Suppressor macrophage (primary cell): ENCODE measurements around the gene AHSG.
"Not testable (repeated sequence)": the region's sequence is repeated elsewhere in the genome, so short reads cannot be mapped to it uniquely, and the experiment has no call there.

Source experiments
- DNase-seq, 4 experiments: peaks; one replicate each; pipeline ENCODE4 v3.0.0-alpha.2; 2020 to 2022

Gene AHSG

DNA sequence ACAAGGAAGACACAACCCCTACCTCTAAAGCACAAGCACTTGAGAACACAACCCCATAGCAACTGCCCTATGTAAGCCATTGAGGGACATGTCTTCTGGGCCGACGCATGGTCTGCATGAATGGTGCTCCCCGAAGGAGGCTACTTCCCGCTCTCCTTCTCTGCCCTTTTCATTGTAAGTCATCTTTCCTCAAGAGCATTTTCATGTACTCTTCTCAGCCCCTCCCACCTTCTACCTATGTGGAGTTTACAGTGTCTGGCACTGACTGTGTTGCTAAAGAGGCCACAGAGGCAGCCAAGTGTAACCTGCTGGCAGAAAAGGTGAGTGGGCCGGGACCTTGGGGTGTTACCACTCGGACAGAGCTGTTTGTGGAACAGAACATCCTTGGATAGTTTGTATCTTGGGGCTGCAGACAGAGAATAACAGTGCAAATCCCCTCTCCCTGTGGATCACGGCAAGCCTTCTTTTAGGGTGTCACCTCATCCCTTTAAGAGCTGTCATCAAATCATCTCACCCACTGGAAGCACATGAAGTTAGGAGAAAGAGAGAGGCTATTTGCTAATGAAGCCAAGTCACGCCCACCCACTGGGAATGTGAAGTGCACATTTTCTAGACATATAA, 5.6 kb downstream of the AHSG start:
- no peak for DNase-seq

DNA sequence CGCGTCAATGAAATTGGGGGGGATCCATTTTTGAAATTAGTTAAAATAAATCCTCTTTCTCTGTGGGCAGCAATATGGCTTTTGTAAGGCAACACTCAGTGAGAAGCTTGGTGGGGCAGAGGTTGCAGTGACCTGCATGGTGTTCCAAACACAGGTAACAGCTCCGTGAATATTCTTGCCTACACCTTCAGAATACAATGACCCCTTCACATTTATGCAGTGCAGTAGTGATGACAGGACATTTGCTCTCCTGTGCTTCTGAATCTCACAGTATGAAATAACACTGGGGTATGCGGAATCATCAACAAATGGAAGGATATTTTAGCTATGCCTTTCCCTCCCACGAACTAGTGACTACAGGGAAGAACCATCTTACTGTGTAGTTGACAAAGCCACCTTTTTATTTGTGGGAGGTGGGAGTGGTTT, 6.9 kb downstream of the AHSG start:
- no peak for DNase-seq

DNA sequence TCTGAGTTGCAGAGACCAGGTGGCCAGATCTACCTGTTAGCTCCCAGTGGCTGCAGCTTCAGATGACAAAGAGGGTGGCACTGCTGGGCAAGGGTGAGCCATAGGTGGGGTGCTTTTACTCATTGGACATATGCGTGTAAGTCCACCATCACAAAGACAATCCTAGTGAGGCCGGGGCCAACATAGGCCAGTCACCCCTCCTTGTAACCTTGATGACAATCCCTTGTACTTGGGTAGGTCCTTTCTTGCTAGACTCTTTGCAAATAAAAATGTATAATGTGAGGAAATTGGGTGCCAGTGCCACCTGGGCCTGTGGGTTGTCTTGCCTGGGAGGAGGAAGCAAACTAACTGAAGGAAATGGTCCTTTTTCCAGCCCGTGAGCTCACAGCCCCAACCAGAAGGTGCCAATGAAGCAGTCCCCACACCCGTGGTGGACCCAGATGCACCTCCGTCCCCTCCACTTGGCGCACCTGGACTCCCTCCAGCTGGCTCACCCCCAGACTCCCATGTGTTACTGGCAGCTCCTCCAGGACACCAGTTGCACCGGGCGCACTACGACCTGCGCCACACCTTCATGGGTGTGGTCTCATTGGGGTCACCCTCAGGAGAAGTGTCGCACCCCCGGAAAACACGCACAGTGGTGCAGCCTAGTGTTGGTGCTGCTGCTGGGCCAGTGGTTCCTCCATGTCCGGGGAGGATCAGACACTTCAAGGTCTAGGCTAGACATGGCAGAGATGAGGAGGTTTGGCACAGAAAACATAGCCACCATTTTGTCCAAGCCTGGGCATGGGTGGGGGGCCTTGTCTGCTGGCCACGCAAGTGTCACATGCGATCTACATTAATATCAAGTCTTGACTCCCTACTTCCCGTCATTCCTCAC, 7.6 kb downstream of the AHSG start:
- DNase-seq: no peak

DNA sequence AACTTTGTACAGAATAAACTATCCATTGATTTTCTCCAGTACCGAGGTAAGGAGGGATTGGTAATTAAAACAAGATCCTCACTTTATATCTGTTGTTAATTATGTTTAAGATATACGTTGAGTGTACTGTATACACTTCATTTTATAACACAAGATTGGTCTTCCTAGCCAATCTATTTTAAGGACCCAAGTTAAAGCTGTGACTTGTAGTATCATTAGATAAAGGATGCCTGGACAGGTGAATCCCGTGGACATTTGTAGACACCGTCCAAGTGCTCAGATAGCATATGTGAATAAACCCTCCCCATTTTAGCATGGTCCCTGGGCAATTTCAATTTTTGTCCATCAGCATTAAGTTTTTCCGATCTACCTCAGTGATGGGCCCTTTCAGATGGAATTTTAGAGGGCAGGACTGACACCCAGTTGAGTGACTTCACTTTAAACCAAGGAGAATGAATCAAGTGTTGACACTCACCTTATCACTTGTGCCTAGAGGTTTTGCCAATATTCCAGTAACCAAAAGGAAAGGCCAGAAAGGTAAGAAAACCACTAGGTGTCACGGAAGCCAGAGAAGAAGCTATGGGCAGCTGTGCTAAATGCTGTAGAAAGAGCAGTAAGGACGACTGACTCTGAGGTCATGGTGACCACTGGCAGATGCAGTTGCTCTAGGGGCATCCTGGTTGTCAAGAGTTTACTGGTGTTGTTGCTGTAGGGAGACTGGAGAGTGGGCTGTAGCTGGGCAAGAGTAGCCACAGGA, 9.2 kb downstream of the AHSG start:
- DNase-seq: no peak

DNA sequence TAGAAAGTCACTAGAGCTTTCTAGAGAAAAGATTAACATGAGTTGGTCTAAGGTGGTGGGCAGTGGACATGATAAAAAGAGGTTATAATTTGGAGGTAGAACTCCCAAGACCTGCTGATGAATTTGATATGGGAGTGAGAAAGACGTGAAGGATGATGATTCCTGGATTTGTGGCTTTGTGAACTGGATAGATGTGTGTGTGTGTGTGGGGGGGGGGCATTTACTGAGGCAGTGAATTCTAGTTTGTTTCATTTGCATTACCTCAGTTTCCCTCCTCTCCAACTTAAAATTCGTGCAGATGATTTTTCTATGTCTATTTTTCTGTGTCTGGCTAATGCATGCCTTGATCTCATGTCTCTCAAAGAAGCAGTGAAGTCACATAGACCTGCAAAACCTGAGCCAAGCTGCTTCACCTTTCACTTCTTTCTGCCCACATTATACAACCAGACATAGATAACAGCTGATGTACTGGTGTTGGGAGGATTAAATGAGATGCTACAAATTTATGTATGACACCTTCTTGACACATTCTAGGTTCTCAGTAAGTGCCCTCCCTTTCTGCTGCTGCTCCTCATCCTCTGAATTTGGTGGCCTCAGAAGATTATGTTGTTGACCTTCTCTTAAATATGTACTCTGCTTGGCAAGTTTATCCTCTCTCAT, 9.9 kb downstream of the AHSG start:
- no peak for DNase-seq

DNA sequence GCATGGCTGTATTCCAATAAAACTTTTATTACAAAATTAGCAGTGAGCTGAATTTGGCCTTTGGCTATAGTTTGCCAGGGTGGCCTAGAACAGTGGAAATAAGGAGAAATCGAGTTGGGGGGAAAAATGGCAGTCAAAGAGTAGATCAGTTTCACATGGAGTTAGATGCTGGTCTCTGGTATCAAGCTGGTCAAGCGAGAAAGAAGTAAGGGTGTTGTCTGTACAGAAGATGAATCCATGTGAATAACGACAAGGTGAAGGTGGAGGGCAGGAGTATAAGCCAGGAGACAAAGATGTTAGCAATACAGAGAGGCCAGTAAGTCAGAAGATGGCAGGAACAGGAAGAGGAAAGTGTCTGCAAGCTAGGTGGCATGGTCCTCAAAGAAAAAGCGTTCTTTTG, 11.7 kb downstream of the AHSG start:
- DNase-seq: no peak

DNA sequence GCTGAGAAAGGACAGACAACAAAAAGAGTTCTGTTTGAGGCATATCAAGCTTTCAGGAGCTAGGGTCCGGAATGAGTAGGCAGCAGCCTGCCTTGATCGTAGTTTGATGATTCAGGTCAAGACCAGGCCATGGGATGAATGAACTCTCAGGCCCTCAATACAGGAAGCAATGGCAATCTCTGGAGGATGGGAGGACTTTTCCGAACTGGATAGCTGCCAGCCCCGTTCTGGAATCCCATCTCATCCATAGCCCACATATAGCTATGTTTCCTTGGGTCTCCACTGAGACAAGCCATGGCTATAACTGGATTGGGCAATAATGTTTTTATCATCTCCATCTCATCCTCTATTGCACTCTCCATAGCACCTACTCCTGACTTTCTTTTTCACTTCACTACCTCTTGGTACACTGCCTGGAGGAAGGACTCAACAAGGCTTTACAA, 12.8 kb downstream of the AHSG start:
- no peak for DNase-seq

DNA sequence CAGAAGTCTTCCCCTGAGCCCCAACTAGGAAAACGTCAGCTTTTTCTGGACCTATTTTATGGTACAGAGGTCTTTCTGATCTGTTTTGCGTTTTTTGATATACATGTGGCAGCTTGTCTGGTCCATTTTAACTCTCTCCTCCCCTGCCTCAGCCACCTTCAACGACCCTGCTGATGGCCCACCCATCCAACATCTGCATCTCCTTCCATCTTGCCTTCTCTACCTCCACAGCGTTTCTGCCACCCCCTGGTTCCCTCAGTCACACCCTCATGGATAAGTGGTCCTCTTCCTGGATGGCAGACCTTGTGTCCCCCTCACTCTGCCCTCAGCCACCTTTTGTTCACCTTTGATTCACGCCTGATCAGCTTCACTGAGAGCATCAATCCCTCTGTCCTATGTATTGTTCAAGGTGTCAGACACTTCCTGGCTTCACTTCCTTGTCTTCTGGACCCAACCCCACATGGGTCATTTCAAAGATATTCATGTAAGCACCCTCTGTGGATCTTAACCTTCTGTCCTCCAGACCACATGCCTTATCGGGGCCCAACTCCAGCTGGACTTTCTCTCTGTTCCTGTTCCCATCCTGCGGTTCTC, 13.5 kb downstream of the AHSG start:
- no peak for DNase-seq

DNA sequence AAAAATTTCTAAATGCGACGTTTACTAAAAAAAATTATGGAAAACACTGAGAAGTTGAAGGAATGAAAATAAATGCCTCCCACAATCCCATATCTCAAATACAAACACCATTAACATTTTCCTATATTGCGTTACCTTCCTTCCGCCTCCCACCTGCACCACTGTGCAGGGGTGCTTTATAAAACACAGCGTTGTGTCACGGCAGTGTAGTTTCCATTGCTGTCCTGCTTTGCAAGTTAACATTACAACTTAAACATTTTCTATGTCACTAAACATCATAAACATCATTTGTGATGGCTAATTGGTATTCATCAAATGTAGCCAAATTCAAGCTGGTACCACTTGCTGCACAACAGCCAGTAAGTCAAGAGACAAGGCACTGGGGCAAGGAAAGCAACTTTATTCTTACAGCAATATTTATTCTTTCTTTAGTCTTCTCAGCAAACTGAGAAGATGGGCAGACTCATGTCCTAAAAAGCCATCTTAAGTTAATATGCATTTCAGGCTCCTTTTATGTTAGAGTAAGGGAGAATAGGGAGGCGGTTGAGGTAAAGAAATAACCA, 15.1 kb downstream of the AHSG start:
- DNase-seq: no peak

DNA sequence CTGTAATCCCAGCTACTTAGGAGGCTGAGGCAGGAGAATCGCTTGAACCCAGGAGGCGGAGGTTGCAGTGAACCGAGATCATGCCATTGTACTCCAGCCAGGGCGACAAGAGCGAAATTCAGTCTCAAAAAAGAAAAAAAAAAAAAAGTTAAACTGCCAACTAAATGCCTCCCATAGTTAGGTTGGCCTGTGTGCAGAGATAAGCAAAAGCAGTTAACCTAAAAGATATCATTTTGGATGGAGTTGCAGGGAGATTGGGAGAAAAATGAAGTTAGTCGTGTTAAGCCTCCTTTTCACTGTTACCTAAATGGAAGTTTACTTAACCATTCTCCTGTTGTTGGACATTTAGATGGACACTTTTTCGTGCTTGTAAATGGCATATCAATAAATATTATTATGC, 15.9 kb downstream of the AHSG start:
- no peak for DNase-seq

DNA sequence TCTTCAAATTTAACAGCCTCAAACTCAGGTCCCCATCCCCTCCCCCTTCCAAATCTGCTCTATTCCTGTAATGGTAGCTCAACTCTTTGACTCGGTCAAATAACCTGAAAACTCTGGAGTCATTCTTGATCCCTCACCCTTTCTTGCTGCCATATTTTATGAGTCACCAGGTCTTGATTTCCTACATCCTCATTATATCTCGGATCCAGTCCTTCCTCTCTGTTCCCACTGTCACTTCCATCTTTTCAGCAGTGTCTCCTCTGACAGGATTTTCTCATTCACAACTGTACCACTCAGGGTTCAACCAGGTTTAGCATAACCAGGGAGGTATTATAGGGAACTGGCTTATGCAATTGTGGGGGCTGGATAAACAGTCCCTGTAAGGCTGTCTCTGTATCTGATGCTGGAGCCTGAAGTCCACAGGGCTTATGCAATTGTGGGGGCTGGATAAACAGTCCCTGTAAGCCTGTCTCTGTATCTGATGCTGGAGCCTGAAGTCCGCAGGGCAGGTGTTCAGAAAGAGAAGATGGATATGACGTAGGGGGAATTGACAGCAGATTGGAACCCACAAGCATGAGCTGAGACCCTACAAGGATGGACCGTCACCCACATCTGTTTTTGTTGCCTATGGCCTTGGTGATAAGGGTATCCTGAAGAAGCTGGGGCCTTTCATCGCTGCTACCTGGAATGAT, 18.2 kb downstream of the AHSG start:
- DNase-seq: peak in 3 of 4 experiments; percentile 4 to 11 (median 8)

DNA sequence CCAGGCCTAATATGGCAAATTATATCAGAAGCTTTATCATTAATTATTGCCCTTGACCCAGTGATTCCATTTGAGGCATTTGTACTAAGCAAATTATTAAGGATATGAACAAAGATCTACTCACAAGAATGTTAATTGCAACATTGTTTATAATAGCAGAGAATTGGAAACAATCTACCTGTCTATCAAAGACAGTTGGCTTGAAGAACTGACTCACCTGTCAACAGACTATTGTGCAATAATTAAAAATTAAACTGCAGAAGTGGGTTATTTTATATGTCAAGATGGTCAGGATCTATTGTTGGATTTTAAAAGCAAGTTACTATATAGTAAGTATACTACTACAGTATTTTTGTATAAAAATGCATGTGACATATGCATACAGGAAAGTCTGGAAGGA, 20.6 kb downstream of the AHSG start:
- DNase-seq: no peak

DNA sequence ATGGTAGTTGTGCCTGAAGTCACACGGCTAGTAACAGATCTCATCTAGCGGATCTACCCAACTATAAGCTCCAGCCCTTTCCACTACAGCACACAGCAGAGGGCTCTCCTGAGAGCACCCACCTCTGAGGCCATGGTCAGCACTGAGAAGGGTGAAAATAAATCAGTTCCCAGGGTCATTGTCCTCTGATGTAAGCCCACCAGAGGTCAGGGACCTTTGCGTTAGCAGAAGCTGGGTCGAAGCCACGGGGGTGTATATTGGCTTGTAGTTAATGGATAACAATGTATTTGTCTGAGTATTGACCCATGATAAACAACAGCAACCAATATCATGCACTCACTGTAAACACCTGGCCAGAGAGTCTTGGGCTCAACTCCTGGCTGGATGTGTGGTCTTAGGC, 21.3 kb downstream of the AHSG start:
- not testable (repeated sequence) for DNase-seq

DNA sequence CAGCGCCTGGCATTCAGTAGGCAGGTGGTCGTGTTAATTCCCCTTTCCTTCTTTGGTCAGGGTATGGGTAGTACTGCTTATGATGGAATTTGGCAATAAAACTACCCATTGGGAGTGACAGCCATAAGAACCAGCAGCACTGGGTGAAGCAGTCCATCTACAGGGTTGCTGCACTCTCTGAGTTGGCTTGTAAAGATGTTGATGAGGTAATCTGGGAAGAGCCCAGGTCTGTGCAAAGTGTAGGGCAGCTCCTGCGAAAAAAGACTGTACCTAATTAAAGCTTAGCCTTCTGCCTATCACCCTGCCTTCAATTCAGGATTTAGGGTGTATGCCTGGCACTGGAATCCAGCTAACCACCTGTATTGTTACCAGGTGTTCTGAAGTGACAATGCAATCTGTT, 22.7 kb downstream of the AHSG start:
- no peak for DNase-seq

DNA sequence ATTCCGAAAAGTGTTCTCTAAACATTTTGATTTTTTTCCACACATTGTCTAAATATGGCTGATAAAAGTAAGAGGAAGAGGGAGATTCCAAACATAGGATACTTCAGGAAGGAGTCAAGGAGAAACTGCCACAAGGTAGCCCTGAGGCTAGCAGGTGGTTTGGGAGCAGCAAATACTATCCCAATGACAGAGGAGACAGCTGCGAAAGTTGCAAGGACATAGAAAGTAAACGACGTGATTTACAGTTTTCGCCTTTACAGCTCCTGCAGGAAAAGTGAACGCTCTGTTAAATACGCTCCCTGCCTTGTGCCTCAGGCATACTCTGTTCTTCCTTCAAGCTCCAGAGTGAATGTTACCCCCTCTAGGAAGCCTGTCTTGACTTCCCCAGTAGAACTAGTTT, 23.7 kb downstream of the AHSG start:
- no peak for DNase-seq

DNA sequence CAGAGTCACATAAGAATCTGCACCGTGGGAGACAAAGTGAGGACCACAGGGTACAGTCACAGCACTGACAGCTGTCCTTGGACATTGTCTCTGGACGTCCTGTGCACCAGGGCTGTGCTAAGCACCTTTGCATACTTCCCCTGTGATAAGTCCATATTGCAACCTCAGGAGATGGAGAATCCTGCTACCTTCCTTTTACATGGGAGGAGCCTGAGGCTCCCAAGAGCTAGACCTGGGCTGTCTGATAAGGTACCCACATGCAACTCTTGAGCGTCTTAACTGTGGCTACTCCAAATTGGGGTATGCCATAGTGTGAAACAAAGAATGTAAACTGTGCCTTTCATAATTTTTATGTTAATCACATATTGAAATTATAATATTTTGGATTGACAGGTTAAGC, 24.8 kb downstream of the AHSG start:
- no peak for DNase-seq

DNA sequence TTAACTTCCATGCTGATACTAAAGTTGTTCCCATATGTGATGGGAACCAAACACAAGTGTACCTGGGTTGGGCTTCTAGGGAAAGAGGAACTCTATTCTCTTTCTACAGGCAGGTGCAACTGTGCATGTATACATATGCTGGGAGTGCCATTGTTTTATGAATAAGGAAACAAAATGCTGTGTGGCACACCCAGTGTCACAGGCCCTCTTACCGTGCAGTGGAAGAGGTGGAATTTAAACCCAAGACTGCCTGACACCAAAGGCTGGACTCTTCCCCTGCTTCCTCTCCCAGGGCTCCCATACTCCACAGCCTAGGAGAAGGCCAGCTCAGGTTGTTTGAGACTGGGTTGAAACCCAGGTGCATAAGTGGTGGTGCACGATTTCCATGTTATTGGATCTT, 25.4 kb downstream of the AHSG start:
- no peak for DNase-seq

DNA sequence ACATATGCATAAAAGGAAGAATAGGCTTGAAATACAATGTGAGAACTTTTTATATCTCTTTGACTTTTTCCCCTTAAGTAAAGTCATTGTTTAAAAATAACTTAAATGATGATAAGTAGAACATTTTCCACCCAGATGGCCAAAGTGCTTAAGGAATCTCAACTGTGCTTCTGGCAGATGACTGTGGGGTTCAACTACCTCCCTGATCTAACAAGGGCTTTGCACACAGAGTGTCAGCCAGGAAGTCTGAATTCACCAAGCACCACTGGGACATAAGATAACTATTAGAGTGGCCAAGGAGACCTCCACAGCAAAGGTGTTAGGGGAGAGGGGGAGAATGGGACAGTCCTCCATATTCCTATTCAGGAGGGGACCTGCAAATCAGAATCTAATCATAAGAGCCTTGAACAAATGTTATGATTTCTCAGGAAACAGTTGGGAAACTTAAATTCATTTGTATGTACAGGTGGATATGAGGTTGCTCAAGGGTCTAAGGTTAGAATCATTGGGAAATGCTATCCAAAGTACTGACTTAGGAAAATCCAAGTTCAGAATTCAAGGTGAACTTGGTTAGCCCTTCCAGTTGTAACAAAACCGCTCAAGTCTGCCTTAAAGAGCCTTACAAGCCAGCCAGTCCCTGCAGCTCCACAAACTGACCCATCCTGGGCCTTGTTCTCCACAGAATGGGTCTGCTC, 27.1 kb downstream of the AHSG start, which contains the start of gene FETUB:
TSS of gene FETUB (plus strand) at position 622 of the 695 bp plus-strand sequence. CDS start at position 684, 62 bp downstream.
- DNase-seq: no peak

DNA sequence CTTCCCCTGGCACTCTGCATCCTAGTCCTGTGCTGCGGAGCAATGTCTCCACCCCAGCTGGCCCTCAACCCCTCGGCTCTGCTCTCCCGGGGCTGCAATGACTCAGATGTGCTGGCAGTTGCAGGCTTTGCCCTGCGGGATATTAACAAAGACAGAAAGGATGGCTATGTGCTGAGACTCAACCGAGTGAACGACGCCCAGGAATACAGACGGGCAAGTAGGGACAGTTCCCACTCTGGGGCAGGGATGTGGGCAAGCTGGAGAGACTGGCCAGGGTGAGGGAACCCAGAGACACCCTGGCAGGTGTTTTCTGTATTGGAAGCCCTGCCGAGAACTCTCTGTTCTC, 27.6 kb downstream of the AHSG start:
- DNase-seq: no peak

DNA sequence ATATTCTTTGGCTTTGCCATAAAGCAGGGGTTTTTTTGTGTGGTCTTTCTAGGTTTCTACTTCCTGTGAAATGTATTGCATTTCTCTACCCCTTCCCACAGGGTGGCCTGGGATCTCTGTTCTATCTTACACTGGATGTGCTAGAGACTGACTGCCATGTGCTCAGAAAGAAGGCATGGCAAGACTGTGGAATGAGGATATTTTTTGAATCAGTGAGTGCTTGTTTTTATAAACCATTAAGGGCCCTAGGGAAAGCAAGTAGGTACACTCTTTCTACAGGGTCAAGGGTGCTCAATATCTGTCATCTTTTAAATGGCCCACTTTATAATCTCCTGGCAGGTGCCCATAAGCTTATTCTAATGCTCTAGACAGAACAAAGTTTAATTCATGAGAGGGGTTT, 28.1 kb downstream of the AHSG start:
- no peak for DNase-seq

DNA sequence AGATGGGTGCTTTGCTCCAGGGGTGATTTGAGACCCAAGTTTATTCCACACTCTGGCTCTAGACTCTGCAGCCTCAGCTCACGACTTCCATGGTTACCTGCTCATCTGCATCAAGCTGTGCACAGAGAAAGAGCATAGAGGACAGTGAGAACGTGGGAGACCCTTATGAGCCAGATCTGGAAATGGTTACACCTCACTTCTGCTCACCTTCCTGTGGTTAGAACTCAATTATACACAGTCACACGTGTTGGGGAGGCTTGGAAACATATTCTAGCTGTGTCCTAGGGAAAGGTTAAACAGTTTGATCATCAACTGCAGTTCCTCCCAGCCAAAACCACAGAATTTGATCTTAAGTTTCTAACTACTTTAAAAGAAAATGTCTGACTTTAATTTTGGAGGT, 29.2 kb downstream of the AHSG start:
- DNase-seq: no peak
